ENCODE results near the gene ZNF687. TPM values are rescaled to one million over a fixed set of nuclear protein-coding genes. Genes with fewer than 3 reads are reported as not detected.
"Not testable (repeated sequence)": the region's sequence is repeated elsewhere in the genome, so short reads cannot be mapped to it uniquely, and the experiment has no call there.

ZNF687 gene
- total RNA-seq, 1 donor, result 45.5 TPM

DNA sequence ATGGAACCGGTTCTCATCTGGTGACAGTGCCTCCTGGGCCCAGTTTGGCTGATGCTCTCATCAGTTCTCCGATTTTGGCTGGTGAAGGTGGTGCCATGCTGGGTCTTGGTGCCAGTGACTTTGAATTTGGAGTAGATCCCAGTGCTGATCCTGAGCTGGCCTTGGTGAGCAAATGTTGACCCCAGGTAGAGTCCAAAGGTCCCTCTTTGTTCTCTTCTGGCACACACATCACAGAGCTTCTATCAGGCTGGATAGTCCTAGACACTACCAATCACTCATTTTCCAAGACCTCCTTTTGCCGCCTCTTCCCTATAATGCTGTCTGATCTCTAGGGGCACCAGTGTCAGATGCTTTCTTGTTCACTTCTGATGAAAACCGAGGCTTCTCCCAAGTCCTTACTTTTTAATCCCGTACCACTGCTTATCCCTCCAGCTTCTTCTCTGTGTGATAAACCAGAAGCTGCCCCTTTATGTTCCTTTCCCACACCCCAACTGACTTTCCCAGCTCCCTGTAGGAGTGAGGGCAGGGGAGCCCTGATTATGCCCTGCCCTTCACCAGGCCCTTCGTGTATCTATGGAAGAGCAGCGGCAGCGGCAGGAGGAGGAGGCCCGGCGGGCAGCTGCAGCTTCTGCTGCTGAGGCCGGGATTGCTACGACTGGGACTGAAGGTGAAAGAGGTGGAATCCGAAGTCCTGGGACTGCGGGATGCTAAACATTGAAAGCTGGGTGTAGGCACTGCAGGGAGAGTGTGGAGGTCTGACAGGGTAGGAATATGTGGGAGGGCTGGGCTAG, 16.5 kb upstream of the ZNF687 start:
- Histone ChIP-seq H3K4me1 (ENCODE audit: insufficient read depth, low read length) (peaks cover 12% of the 10 kb centered on the region), H3K4me3 (ENCODE audit: low read length) (no peak overlapping the region), H3K9me3 (ENCODE audit: low read depth, low read length) (no peaks in the 10 kb centered on the region), H3K27me3 (ENCODE audit: insufficient read depth, low read length) (no peaks in the 10 kb centered on the region)

DNA sequence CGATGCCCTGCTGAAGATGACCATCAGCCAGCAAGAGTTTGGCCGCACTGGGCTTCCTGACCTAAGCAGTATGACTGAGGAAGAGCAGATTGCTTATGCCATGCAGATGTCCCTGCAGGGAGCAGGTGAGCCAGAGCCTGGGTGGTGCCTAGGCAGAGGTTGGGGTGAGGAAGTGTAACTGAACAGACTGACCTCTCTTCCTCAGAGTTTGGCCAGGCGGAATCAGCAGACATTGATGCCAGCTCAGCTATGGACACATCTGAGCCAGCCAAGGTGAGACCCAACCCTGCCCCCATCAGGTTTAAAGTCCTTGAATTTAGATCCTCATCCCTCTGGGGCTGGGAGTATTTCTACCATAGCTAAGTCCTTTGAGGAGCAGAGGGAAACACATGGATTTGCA, 15.8 kb upstream of the ZNF687 start:
- Histone ChIP-seq H3K4me3 (ENCODE audit: low read length) (no peak overlapping the region), H3K4me1 (ENCODE audit: insufficient read depth, low read length) (peaks cover 12% of the 10 kb centered on the region), H3K27me3 (ENCODE audit: insufficient read depth, low read length) (no peaks in the 10 kb centered on the region), H3K9me3 (ENCODE audit: low read depth, low read length) (no peaks in the 10 kb centered on the region)

DNA sequence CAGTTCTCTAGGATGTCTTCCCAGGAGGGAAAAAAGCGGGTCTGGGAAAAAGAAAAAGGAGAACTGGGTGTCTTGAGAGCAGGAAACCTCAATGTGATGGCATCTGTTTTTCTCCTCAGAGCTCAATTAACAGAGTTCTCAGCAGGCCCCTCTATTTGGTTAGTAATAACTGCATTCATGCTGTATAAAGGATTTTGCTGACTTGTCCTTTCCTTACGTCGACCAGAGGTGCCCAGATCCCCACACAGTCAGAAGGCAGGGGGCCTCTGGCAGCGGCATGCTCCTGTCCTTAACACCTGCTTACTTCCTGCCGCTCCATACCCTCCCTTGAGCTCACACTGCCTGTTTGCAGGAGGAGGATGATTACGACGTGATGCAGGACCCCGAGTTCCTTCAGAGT, 15.3 kb upstream of the ZNF687 start:
- Histone ChIP-seq H3K9me3 (ENCODE audit: low read depth, low read length) (no peaks in the 10 kb centered on the region), H3K4me3 (ENCODE audit: low read length) (no peak overlapping the region), H3K27me3 (ENCODE audit: insufficient read depth, low read length) (no peaks in the 10 kb centered on the region), H3K4me1 (ENCODE audit: insufficient read depth, low read length) (peaks cover 12% of the 10 kb centered on the region)

DNA sequence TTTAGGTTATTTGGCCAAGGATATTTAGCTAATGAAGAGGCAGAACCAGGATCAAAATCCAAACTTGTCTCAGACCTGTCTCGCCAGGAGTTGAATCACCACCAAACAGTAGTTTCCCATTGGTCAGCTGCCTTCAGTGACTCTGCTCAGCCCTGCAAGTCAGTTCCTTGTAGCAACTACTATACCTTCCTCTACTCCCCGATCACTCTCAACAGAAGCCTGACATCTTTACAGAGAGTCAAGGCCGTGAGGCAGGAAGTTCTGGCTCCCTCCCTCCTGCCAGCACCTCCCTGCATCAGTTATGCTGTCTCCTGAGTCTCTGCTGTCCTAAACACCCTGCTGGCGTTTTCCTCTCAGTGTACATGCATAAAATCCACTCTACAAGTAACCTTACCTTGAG, 14.3 kb upstream of the ZNF687 start:
- Histone ChIP-seq H3K27me3 (ENCODE audit: insufficient read depth, low read length) (no peaks in the 10 kb centered on the region), H3K9me3 (ENCODE audit: low read depth, low read length) (no peaks in the 10 kb centered on the region), H3K4me1 (ENCODE audit: insufficient read depth, low read length) (peaks cover 12% of the 10 kb centered on the region), H3K4me3 (ENCODE audit: low read length) (no peak overlapping the region)

DNA sequence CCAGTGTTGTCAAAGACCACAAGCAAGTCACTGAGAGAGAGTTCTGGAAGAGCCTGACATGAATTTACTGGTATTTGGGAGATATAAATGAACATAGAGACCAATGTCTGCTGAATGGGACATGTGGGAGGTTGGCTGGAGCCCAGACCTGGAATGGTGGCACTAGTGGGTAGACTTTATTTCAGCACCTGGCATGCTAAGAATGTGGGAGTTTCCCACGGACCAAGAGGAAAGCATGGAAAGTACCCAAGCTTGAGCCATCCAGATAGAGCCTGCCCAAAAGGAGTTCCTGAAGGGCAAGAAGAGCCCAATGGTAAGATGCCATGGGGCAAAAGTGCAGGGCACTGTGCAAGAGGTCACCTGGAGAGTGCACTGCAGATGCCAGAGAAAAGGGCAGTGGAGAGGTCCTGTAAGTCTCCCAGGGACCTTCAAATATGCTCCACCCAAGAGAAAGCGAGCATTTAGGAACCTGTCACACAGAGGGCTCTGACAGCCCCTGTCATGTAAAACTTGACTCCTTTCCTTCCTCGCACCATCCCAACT, 8.1 kb upstream of the ZNF687 start:
- no peaks in the 10 kb centered on the region for H3K27me3 ChIP-seq (ENCODE audit: insufficient read depth, low read length)
- no peak overlapping the region for H3K4me3 ChIP-seq (ENCODE audit: low read length)
- no peaks in the 10 kb centered on the region for H3K9me3 ChIP-seq (ENCODE audit: low read depth, low read length)
- peaks cover 42% of the 10 kb centered on the region for H3K4me1 ChIP-seq (ENCODE audit: insufficient read depth, low read length)

DNA sequence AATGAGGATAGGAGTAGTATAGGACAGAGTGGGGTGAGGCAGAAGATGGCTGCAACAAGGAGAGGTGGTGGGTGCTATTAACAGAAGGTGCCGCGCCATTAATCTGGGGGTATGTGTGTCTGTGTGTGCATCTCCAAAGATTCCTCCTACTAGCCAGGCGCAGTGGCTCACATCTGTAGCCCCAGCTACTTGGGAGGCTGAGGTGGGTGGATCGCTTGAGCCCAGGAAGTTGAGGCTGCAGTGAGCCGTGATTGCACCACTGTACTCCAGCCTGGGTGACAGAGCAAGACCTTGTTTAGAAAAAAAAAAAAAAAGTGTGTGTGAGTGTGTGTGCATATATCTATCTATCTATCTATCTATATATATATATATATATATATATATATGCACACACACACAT, 6.8 kb upstream of the ZNF687 start:
- not testable (repeated sequence) for H3K9me3 ChIP-seq (ENCODE audit: low read depth, low read length); H3K4me3 ChIP-seq (ENCODE audit: low read length); H3K27me3 ChIP-seq (ENCODE audit: insufficient read depth, low read length)
- H3K4me1 ChIP-seq (ENCODE audit: insufficient read depth, low read length), result peaks cover 52% of the 10 kb centered on the region

DNA sequence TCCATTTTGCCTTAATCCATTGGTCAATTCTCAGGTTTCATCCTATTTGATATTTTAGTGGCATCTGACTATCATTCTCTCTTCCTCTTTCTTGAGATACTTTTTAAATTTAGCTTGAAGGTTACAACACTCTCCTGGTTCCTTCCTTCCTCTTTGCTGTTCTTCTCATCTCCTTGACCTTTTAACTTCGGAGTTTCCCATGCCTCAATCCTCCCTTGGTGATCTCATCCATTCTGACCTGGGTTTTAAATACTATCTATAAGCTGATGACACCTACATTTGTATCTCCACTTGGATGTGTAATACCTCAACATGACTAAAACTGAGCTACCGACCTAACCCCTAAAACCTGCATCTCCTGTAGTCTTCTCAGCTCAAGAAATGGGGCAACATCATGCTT, 4.8 kb upstream of the ZNF687 start:
- H3K4me3 ChIP-seq (ENCODE audit: low read length), result no peak overlapping the region
- no peaks in the 10 kb centered on the region for H3K9me3 ChIP-seq (ENCODE audit: low read depth, low read length)
- H3K27me3 ChIP-seq (ENCODE audit: insufficient read depth, low read length), result no peaks in the 10 kb centered on the region
- H3K4me1 ChIP-seq (ENCODE audit: insufficient read depth, low read length), result peaks cover 59% of the 10 kb centered on the region

DNA sequence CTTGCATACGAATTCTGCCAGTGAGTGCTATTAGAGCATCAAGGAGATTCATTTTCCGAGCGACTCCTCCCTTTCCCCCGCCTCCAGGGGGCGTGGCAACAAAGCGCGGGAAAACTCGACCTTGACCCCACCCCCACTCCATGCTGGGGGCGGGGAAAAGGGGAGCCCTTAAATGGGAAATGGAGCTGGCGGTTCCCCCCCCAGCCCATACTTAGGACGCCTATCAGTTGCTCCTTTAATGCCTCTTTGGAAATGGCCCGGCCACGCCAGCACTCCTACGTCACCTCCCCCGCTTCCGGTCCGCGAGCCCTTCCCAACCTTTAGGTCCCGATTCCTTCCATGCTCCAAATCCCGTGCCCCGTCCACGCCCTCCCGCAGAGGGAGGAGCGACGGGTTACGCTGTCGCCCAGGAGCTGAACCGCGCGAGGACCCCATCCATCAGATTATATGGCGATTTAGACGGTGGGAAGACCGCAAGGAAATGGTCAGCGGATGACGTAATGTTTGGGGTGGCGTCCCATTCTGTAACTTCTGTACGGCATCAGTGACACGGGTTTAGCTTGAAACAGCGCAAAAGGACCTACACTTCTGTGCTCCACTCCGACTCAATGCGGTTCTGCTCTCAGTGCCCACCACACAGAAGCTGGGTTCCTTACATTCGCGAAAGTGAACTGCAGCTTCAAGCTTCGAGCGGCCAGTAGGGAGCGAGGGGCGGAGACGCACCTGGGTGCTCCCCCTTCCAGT, 702 bp upstream of the ZNF687 start:
- no peaks in the 10 kb centered on the region for H3K27me3 ChIP-seq (ENCODE audit: insufficient read depth, low read length)
- H3K4me1 ChIP-seq (ENCODE audit: insufficient read depth, low read length), result peaks cover 61% of the 10 kb centered on the region
- no peaks in the 10 kb centered on the region for H3K9me3 ChIP-seq (ENCODE audit: low read depth, low read length)
- H3K4me3 ChIP-seq (ENCODE audit: low read length), result peak overlapping the region; percentile 84

DNA sequence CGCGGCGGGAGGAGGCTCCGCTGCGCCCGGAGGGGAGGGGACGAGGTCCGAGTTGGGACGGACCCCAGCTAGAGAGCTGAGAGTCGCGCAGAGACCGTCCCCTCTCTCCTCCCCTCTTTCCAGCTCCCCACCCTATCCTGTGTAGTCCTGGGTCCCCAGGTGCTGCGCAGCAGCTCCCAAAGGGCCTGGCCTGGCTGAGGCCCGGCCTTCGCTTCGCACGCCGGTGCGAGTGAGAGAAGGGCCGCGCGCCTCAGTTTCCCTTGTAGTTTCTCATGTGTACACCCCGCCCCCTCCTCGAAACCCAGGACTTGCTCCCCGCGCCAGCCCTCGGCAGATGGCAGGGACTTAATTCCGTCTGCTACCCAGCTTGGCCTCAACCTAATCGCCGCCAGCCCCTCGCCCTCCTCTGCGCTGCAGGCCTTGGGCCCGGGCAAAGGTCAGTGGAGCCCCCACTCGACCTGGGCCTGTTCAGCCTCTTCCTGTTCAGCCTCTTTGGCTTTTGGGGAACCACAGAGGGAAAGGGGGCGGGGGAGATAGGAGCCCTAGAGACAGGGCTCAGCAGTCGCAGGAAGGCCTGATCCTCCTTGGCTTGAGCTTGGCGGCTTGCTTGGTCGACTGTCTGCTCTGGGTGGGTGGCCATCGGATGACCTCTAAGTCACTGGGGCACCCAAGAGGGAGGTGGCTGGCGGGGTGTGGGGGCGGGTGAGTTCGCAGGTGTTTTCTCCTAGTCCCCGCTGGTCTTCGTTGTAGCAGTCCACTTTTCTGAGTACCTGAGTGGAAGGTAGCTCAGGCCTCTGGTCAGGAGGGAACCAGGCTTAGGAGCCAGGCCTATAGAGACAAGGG, 1.0 kb downstream of the ZNF687 start:
- no peaks in the 10 kb centered on the region for H3K27me3 ChIP-seq (ENCODE audit: insufficient read depth, low read length)
- H3K4me1 ChIP-seq (ENCODE audit: insufficient read depth, low read length), result peaks cover 44% of the 10 kb centered on the region
- peak overlapping the region; percentile 84 for H3K4me3 ChIP-seq (ENCODE audit: low read length)
- no peaks in the 10 kb centered on the region for H3K9me3 ChIP-seq (ENCODE audit: low read depth, low read length)

DNA sequence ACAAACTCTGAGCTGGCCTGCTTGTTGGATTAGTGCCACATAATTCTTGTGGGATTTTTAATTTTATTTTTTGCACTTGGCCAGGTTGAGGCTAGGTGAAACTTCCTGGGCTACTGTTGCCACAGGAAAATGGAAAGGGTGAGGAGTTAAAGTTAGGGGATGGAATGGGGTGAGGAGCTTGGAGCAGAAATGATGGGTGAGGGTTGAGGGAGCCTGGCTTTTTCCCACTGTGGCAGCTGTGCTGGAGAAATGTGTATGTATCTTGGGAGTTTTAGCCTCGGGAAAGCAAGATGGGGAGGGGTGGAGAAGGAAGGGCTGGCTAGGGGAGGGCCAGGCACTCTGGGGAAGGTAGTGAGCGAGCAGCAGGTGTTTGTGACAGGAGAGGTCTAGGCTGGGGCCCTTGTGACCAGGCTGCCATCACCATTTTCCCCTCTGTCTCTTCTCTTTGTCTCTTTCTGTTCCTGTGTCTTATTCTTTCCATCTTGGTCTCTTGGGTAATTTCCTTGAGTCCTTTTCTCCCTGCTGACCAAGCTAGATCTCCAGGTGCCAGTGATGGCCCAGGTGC, 2.0 kb downstream of the ZNF687 start:
- H3K4me1 ChIP-seq (ENCODE audit: insufficient read depth, low read length), result peaks cover 39% of the 10 kb centered on the region
- no peak overlapping the region for H3K4me3 ChIP-seq (ENCODE audit: low read length)
- H3K9me3 ChIP-seq (ENCODE audit: low read depth, low read length), result no peaks in the 10 kb centered on the region
- H3K27me3 ChIP-seq (ENCODE audit: insufficient read depth, low read length), result no peaks in the 10 kb centered on the region

DNA sequence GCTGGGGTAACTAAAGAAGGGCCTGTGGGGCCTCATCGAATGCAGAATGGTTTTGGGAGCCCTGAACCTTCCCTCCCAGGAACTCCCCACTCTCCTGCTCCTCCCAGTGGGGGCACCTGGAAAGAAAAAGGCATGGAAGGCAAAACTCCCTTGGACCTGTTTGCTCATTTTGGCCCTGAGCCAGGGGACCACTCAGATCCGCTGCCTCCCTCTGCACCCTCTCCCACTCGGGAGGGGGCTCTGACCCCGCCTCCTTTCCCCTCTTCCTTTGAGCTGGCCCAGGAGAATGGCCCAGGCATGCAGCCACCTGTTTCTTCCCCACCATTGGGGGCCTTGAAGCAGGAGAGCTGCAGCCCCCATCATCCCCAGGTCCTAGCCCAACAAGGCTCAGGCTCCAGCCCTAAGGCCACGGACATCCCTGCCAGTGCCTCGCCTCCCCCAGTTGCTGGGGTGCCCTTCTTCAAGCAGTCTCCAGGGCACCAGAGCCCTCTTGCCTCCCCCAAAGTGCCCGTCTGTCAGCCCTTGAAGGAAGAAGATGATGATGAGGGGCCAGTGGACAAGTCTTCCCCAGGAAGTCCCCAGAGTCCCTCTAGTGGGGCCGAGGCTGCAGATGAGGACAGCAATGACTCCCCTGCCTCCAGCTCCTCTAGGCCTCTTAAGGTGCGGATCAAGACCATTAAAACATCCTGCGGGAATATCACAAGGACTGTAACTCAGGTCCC, 4.7 kb downstream of the ZNF687 start:
- Histone ChIP-seq H3K4me1 (ENCODE audit: insufficient read depth, low read length) (peaks cover 36% of the 10 kb centered on the region), H3K27me3 (ENCODE audit: insufficient read depth, low read length) (no peaks in the 10 kb centered on the region), H3K9me3 (ENCODE audit: low read depth, low read length) (no peaks in the 10 kb centered on the region), H3K4me3 (ENCODE audit: low read length) (no peak overlapping the region)

DNA sequence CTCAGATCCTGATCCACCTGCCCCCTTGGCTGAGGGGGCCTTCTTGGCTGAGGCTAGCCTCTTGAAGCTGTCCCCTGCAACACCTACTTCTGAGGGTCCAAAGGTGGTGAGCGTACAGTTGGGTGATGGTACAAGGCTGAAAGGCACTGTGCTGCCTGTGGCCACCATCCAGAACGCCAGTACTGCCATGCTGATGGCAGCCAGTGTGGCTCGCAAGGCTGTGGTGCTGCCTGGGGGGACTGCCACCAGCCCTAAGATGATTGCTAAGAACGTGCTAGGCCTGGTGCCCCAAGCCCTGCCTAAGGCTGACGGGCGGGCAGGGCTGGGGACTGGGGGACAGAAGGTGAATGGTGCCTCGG, 5.2 kb downstream of the ZNF687 start:
- Histone ChIP-seq H3K4me3 (ENCODE audit: low read length) (no peak overlapping the region), H3K4me1 (ENCODE audit: insufficient read depth, low read length) (peaks cover 36% of the 10 kb centered on the region), H3K27me3 (ENCODE audit: insufficient read depth, low read length) (no peaks in the 10 kb centered on the region), H3K9me3 (ENCODE audit: low read depth, low read length) (no peaks in the 10 kb centered on the region)

DNA sequence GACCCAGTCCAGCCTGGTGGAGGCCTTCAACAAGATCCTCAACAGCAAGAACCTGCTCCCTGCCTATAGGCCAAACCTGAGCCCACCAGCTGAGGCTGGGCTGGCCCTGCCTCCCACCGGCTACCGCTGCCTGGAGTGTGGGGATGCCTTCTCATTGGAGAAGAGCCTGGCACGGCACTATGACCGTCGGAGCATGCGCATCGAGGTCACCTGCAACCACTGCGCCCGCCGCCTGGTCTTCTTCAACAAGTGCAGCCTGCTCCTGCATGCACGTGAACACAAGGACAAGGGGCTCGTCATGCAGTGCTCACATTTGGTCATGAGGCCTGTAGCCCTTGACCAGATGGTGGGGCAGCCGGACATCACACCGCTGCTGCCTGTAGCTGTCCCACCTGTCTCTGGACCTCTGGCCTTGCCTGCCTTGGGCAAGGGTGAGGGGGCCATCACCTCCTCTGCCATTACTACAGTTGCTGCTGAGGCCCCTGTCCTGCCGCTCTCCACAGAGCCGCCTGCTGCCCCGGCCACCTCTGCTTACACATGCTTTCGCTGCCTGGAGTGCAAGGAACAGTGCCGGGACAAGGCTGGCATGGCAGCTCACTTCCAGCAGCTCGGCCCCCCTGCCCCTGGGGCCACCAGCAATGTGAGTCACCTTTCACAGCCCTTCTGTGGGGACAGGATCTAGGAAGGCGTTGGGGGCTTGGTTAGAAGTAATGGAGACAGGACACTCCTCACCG, 5.8 kb downstream of the ZNF687 start:
- Histone ChIP-seq H3K4me1 (ENCODE audit: insufficient read depth, low read length) (peaks cover 33% of the 10 kb centered on the region), H3K27me3 (ENCODE audit: insufficient read depth, low read length) (no peaks in the 10 kb centered on the region), H3K9me3 (ENCODE audit: low read depth, low read length) (no peaks in the 10 kb centered on the region), H3K4me3 (ENCODE audit: low read length) (no peak overlapping the region)

DNA sequence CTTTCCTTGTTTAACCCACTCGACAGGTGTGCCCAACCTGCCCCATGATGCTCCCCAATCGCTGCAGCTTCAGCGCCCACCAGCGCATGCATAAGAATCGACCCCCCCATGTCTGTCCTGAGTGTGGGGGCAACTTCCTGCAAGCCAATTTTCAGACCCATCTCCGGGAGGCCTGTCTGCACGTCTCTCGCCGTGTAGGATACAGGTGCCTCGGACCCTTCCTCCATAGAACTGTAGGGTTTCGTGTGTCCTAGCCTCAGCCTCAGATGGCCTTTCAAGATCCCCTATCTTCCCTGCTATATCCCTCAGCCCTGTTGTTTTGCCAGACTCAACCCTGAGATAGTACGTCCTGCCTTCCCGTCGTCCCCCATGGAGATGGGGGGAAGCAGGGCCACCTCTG, 6.4 kb downstream of the ZNF687 start:
- peaks cover 28% of the 10 kb centered on the region for H3K4me1 ChIP-seq (ENCODE audit: insufficient read depth, low read length)
- H3K9me3 ChIP-seq (ENCODE audit: low read depth, low read length), result no peaks in the 10 kb centered on the region
- no peak overlapping the region for H3K4me3 ChIP-seq (ENCODE audit: low read length)
- no peaks in the 10 kb centered on the region for H3K27me3 ChIP-seq (ENCODE audit: insufficient read depth, low read length)

All from mononuclear cell (primary cell).